Kidney capillary endothelial cell (primary cell): ENCODE measurements around the gene BSCL2.
A peak's percentile ranks its signal among the peaks of the same experiment; 100 is the strongest.
"Not testable (repeated sequence)": the region's sequence is repeated elsewhere in the genome, so short reads cannot be mapped to it uniquely, and the experiment has no call there.

ENCODE experiments used
- DNase-seq: peaks from one replicate; pipeline ENCODE4 v3.0.0-alpha.2; 2018; ENCODE audit warnings: low spot score

The BSCL2 gene

GRCh38 chr11:62687508-62688396 is 19.5 kb downstream of the BSCL2 start:
- DNase-seq = no peak

GRCh38 chr11:62682518-62682917 is 24.7 kb downstream of the BSCL2 start:
- no peak for DNase-seq

GRCh38 chr11:62680825-62681240 is 26.4 kb downstream of the BSCL2 start:
- peak; percentile 54 for DNase-seq

- DNase-seq = peak; percentile 86
Observed at GRCh38 chr11:62678770-62679696, 28.2 kb downstream of the BSCL2 start, which contains the start of gene UBXN1. TSS of gene UBXN1 (minus strand) at chr11:62679073. CDS start at chr11:62678923, 150 bp downstream.

GRCh38 chr11:62678433-62678769 is 28.8 kb downstream of the BSCL2 start:
- DNase-seq = no peak

GRCh38 chr11:62677714-62678113 is 29.5 kb downstream of the BSCL2 start:
- no peak for DNase-seq

GRCh38 chr11:62677156-62677555 is 30.1 kb downstream of the BSCL2 start:
- DNase-seq = no peak

GRCh38 chr11:62676698-62677097 is 30.5 kb downstream of the BSCL2 start:
- DNase-seq = no peak

GRCh38 chr11:62675415-62675814 is 31.8 kb downstream of the BSCL2 start:
- DNase-seq = not testable (repeated sequence)

GRCh38 chr11:62673196-62673525 is 34.1 kb downstream of the BSCL2 start:
- DNase-seq = no peak

- peak; percentile 71 for DNase-seq
Observed at GRCh38 chr11:62671608-62672389, 35.4 kb downstream of the BSCL2 start, which contains the start of the genes LBHD1 and UQCC3. TSS of gene LBHD1 (minus strand) at chr11:62672267. CDS start at chr11:62670031, 2,236 bp downstream. TSS of gene UQCC3 (plus strand) at chr11:62671673. CDS start at chr11:62671746, 73 bp downstream.

GRCh38 chr11:62671236-62671607 is 36.0 kb downstream of the BSCL2 start:
- DNase-seq = no peak

GRCh38 chr11:62669420-62670161 is 37.6 kb downstream of the BSCL2 start:
- no peak for DNase-seq

- no peak for DNase-seq
Observed at GRCh38 chr11:62667460-62667859, 39.8 kb downstream of the BSCL2 start.

GRCh38 chr11:62666259-62666926 is 40.8 kb downstream of the BSCL2 start:
- DNase-seq = no peak

- DNase-seq = no peak
Observed at GRCh38 chr11:62665599-62666258, 41.5 kb downstream of the BSCL2 start.

- DNase-seq = peak; percentile 90
Observed at GRCh38 chr11:62665075-62665598, 42.1 kb downstream of the BSCL2 start, which contains the start of the genes C11orf98 and CSKMT. TSS of gene C11orf98 (minus strand) at chr11:62665210. CDS start at chr11:62665169, 41 bp downstream. TSS of gene CSKMT (plus strand) at chr11:62665312. CDS start at chr11:62665880, 568 bp downstream.

- no peak for DNase-seq
Observed at GRCh38 chr11:62664405-62665074, 42.7 kb downstream of the BSCL2 start.
